AG08395 (cell line): ENCODE data around the gene PHACTR3.

Source experiments
- DNase-seq: peaks from one replicate; pipeline ENCODE4 v3.0.0; 2012; ENCODE audit warnings: mixed read lengths, low spot score

Gene PHACTR3

GRCh38 chr20:59731376-59731775, 127.0 kb downstream of the PHACTR3 start:
- DNase-seq, result no peak

GRCh38 chr20:59733351-59733750, 129.0 kb downstream of the PHACTR3 start:
- no peak for DNase-seq

- no peak for DNase-seq
Observed at GRCh38 chr20:59735486-59735885, 131.1 kb downstream of the PHACTR3 start.

GRCh38 chr20:59735917-59736316, 131.6 kb downstream of the PHACTR3 start:
- DNase-seq, result no peak

- DNase-seq, result no peak
Observed at GRCh38 chr20:59736366-59736765, 132.0 kb downstream of the PHACTR3 start.

GRCh38 chr20:59737073-59737666, 132.8 kb downstream of the PHACTR3 start:
- no peak for DNase-seq

- no peak for DNase-seq
Observed at GRCh38 chr20:59737816-59738215, 133.5 kb downstream of the PHACTR3 start.

GRCh38 chr20:59738851-59739250, 134.5 kb downstream of the PHACTR3 start:
- no peak for DNase-seq

GRCh38 chr20:59740621-59741020, 136.3 kb downstream of the PHACTR3 start:
- no peak for DNase-seq

- DNase-seq, result no peak
Observed at GRCh38 chr20:59741073-59741472, 136.7 kb downstream of the PHACTR3 start.

- DNase-seq, result no peak
Observed at GRCh38 chr20:59742351-59743095, 138.2 kb downstream of the PHACTR3 start.

- no peak for DNase-seq
Observed at GRCh38 chr20:59743308-59743707, 139.0 kb downstream of the PHACTR3 start.

GRCh38 chr20:59743767-59744485, 139.6 kb downstream of the PHACTR3 start:
- no peak for DNase-seq

GRCh38 chr20:59744756-59745155, 140.4 kb downstream of the PHACTR3 start:
- no peak for DNase-seq

GRCh38 chr20:59745201-59745600, 140.9 kb downstream of the PHACTR3 start:
- no peak for DNase-seq

GRCh38 chr20:59745716-59746115, 141.4 kb downstream of the PHACTR3 start:
- no peak for DNase-seq

GRCh38 chr20:59746155-59746554, 141.8 kb downstream of the PHACTR3 start:
- DNase-seq, result no peak

GRCh38 chr20:59747671-59748515, 143.6 kb downstream of the PHACTR3 start:
- no peak for DNase-seq

- peak; percentile 94 for DNase-seq
Observed at GRCh38 chr20:59748619-59749191, 144.4 kb downstream of the PHACTR3 start.

- peak; percentile 91 for DNase-seq
Observed at GRCh38 chr20:59749301-59749700, 145.0 kb downstream of the PHACTR3 start.

- DNase-seq, result no peak
Observed at GRCh38 chr20:59750209-59750840, 146.0 kb downstream of the PHACTR3 start.
